ENCODE measurements around the gene LIN28A. TPM values are rescaled to one million over a fixed set of nuclear protein-coding genes. Genes with fewer than 3 reads are reported as not detected.
A peak's percentile ranks its signal among the peaks of the same experiment; 100 is the strongest.

The LIN28A gene
- polyA plus RNA-seq, 1 donor from 2014 or later: not detected

DNA sequence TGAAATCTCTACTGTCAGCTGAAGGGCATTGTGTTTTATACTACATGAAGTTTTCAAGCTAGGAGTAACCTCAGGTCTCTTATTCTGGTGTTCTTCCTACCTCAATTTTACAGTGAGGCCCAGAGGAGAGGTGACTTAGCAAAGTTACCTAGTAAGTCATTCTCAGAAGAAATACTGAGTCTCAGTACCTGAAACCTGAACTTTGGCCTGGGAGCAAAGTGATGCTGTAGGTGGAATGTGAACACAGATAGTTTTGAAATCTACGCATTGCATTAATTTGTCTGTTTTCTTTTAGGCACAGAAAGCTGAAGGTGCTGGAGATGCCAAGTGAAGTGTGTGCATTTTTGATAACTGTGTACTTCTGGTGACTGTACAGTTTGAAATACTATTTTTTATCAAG lies 64.2 kb downstream of the LIN28A start:
- H3K4me3 Mint-ChIP-seq: peak overlapping the region in 2 of 4 donors; percentile 5 to 95

DNA sequence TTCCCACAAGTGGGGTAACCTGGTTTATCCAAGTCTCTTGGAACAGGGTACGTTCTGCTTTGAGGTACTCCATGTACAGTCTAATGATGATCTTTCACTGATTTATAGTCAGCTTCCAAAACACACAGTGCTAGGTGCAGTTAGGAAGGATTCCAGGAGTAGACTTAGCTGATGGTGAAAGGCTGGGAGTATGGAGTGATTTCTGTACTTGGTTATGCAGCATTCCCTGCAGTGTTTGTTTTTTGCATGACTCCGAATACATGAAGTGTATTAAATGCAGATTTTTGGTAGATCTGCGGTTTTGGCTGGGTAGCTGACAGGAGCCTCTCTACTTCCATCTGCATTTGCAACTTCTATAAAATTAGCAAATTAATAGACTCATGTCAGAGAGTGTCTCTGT lies 65.4 kb downstream of the LIN28A start:
- peaks cover 19 to 37% (median 34%) of the 10 kb centered on the region in 3 donors for H3K4me1 Mint-ChIP-seq
- no peaks in the 10 kb centered on the region for H3K36me3 Mint-ChIP-seq
- peak overlapping the region in 2 of 3 donors; percentile 9 to 72 for H3K27ac Mint-ChIP-seq
- peak overlapping the region in 2 of 4 donors; percentile 43 to 72 for H3K4me3 Mint-ChIP-seq
- no peaks in the 10 kb centered on the region for H3K9me3 Mint-ChIP-seq
- H3K27me3 Mint-ChIP-seq: no peaks in the 10 kb centered on the region

More for the DNA sequence above, 64.2 kb downstream of the LIN28A start:
- peaks cover 25 to 48% (median 45%) of the 10 kb centered on the region in 3 donors for H3K4me1 Mint-ChIP-seq
- no peaks in the 10 kb centered on the region for H3K27me3 Mint-ChIP-seq
- peaks cover 3% of the 10 kb centered on the region for H3K36me3 Mint-ChIP-seq
- no peaks in the 10 kb centered on the region for H3K9me3 Mint-ChIP-seq
- H3K27ac Mint-ChIP-seq: peak overlapping the region; percentile 25 to 100 (median 26)

DNA sequence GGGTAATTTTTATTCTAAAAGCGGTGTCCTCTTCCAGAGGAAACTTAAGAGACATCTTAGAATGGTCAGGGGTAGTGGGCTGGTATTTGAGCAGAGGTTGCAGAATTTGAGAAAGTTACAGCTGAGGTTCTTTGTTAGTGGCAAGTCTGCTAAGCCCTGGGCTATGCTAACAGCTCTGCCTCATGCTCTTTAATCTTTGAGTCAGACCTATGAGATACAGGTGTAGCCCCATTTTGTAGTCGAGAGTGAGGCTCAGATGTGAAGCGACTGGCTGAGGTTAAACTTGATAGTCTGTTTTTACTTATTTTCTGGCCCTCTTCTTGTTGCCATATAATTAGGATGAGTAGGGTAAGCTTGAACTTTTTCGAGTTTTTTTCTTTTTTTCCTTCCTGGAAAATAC lies 66.3 kb downstream of the LIN28A start:
- H3K9me3 Mint-ChIP-seq: no peaks in the 10 kb centered on the region
- no peaks in the 10 kb centered on the region for H3K27me3 Mint-ChIP-seq
- no peaks in the 10 kb centered on the region for H3K36me3 Mint-ChIP-seq
- peak overlapping the region in 1 of 3 donors; percentile 9 for H3K27ac Mint-ChIP-seq
- peak overlapping the region in 1 of 4 donors; percentile 72 for H3K4me3 Mint-ChIP-seq
- H3K4me1 Mint-ChIP-seq: peaks cover 14 to 31% (median 26%) of the 10 kb centered on the region in 3 donors

- H3K9me3 Mint-ChIP-seq: no peaks in the 10 kb centered on the region
- H3K27me3 Mint-ChIP-seq: no peaks in the 10 kb centered on the region
- H3K4me3 Mint-ChIP-seq: peak overlapping the region in 1 of 4 donors; percentile 72
- no peaks in the 10 kb centered on the region for H3K36me3 Mint-ChIP-seq
- H3K27ac Mint-ChIP-seq: peak overlapping the region; percentile 63 to 88 (median 80)
- peaks cover 14 to 31% (median 22%) of the 10 kb centered on the region in 3 donors for H3K4me1 Mint-ChIP-seq
Measured at GRCh38 chr1:26477446-26478152, 67.0 kb downstream of the LIN28A start.

DNA sequence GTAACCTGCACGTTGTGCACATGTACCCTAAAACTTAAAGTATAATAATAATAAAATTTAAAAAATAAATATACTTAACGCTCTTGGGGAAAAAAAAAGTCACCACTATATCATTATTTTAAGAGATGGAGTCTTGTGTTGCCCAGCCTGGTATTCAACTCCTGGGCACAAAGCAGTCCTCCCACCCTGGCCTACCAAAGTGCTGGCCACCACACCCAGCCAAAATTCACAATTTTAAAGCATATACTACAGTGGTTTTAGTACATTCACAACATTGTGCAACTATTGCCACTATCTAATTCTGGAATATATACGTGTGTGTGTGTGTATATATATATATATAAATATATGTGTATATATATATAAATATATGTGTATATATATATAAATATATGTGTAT lies 67.5 kb downstream of the LIN28A start:
- Mint-ChIP-seq H3K4me1 (peaks cover 14 to 32% (median 20%) of the 10 kb centered on the region in 3 donors), H3K9me3 (no peaks in the 10 kb centered on the region), H3K27ac (peak overlapping the region in 1 of 3 donors; percentile 88), H3K27me3 (no peaks in the 10 kb centered on the region), H3K36me3 (no peaks in the 10 kb centered on the region), H3K4me3 (no peak overlapping the region)

DNA sequence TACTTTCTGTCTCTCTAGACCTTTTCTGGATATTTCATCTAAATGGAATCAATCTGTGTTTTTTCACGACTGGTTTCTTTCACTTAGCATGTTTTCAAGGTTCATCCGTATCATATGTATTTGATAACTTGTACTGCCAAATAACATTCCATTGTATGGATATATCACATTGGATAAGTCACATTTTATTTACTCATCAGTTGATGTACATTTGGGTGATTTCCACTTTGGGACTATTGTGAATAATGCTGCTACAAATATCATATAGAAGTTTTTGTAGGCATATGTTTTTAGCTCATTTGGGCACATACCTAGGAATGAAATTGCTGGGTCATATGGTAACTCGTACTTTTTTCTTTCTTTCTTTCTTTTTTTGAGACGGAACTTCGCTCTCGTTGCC lies 68.4 kb downstream of the LIN28A start:
- peak overlapping the region in 1 of 4 donors; percentile 14 for H3K4me3 Mint-ChIP-seq
- H3K27ac Mint-ChIP-seq: peak overlapping the region in 2 of 3 donors; percentile 18 to 84
- H3K27me3 Mint-ChIP-seq: no peaks in the 10 kb centered on the region
- no peaks in the 10 kb centered on the region for H3K9me3 Mint-ChIP-seq
- H3K36me3 Mint-ChIP-seq: no peaks in the 10 kb centered on the region
- peaks cover 15 to 24% (median 15%) of the 10 kb centered on the region in 3 donors for H3K4me1 Mint-ChIP-seq

Other genes starting within 250 kb of the LIN28A start
- not detected for gene C1orf232, start 241.9 kb upstream of the LIN28A start, polyA plus RNA-seq
- gene ZNF593, start 240.9 kb upstream of the LIN28A start, polyA plus RNA-seq: 43.7 TPM
- gene ZNF593OS, start 239.0 kb upstream of the LIN28A start, polyA plus RNA-seq: 0.61 TPM
- 2.2 TPM for gene CNKSR1, start 233.3 kb upstream of the LIN28A start, polyA plus RNA-seq
- not detected for gene CATSPER4, start 220.2 kb upstream of the LIN28A start, polyA plus RNA-seq
- 6.6 TPM for gene CEP85, start 176.6 kb upstream of the LIN28A start, polyA plus RNA-seq
- gene SH3BGRL3, start 130.7 kb upstream of the LIN28A start, polyA plus RNA-seq: 1,152 TPM
- 11.2 TPM for gene UBXN11, start 104.2 kb upstream of the LIN28A start, polyA plus RNA-seq
- 10,525 TPM for gene CD52, start 92.9 kb upstream of the LIN28A start, polyA plus RNA-seq
- 3.1 TPM for gene CRYBG2, start 56.7 kb upstream of the LIN28A start, polyA plus RNA-seq
- gene ZNF683, start 38.1 kb upstream of the LIN28A start, polyA plus RNA-seq: 8.8 TPM
- gene DHDDS, start 21.5 kb downstream of the LIN28A start, polyA plus RNA-seq: 23.7 TPM
- 748 TPM for gene HMGN2, start 61.6 kb downstream of the LIN28A start, polyA plus RNA-seq
- gene RPS6KA1, start 118.9 kb downstream of the LIN28A start, polyA plus RNA-seq: 152 TPM

All from IgD-negative memory B cell (primary cell).